Uterus (tissue), 4 donors: ENCODE data around the gene ERVFRD-1. TPM values are rescaled to one million over a fixed set of nuclear protein-coding genes. Genes with fewer than 3 reads are reported as not detected.

Experiments
- DNase-seq, 2 donors: peaks; one replicate each; pipeline ENCODE4 v3.0.0-alpha.2; 2019 to 2020
- H3K27ac ChIP-seq, 2 donors: fragments of 200-600 bp; sonication (generic); 1 replicate in 1 of 2; 2 replicates in 1 of 2; pipeline ENCODE4 v1.5.1; 2016 to 2018
- H3K27me3 ChIP-seq, 2 donors: fragments of 200-600 bp; sonication (generic); one replicate each; pipeline ENCODE4 v1.5.1; 2018 to 2019; ENCODE audit warnings: control low read depth in 1 of 2
- H3K36me3 ChIP-seq, 2 donors: fragments of 200-600 bp; sonication (generic); one replicate each; pipeline ENCODE4 v1.5.1; 2019; ENCODE audit warnings: control low read depth in 1 of 2
- H3K4me1 ChIP-seq, 2 donors: fragments of 200-600 bp; sonication (generic); one replicate each; pipeline ENCODE4 v1.5.1; 2018 to 2019; ENCODE audit warnings: control low read depth in 1 of 2
- H3K4me3 ChIP-seq, 2 donors: fragments of 200-600 bp; sonication (generic); 1 replicate in 1 of 2; 2 replicates in 1 of 2; pipeline ENCODE4 v1.5.1; 2018 to 2019; ENCODE audit warnings: mild to moderate bottlenecking in 1 of 2
- H3K9me3 ChIP-seq, 2 donors: fragments of 200-600 bp; sonication (generic); one replicate each; pipeline ENCODE4 v1.5.1; 2019; ENCODE audit warnings: control low read depth in 1 of 2
- CTCF ChIP-seq, 4 experiments: fragments of 200-600 bp in 2 of 4; fragments of 450-650 bp in 2 of 4; sonication (generic) in 2 of 4; IDR thresholded peaks; one replicate each; pipeline ENCODE4 v1.5.1; 2016 to 2019; ENCODE audit warnings: antibody characterized with exemption in 4 of 4, mild to moderate bottlenecking in 2 of 4, moderate library complexity in 1 of 4
- POLR2A ChIP-seq, 2 donors: fragments of 450-650 bp; IDR thresholded peaks; one replicate each; pipeline ENCODE4 v1.6.1; 2016; ENCODE audit warnings: antibody characterized with exemption in 2 of 2, mild to moderate bottlenecking in 1 of 2, moderate library complexity in 1 of 2
- intact Hi-C: fragments of 100-400 bp; cut with DNase I; formaldehyde crosslinking; loops from one replicate; pipeline ENCODE4 v1.15.1; 2023; ENCODE audit warnings: low total_unique reads
- total RNA-seq, 4 donors: library from RNA; depleted of rRNA in 3 of 4; stranded (reverse); fragments of >200 nt in 3 of 4; gene quantifications; one replicate each; pipeline versions ENCODE4 v1.1.0 to v1.2.4, GENCODE V29; 2014 to 2023
- donor health status: DM: yes; HTN: yes; CAD: no.

ERVFRD-1 gene
- total RNA-seq, 4 donors from 2014 or later: 0.14 to 0.21 TPM; not detected in 2

- no peak overlapping the region for H3K4me3 ChIP-seq
- H3K27ac ChIP-seq: no peak overlapping the region
- no peak for DNase-seq
- H3K4me1 ChIP-seq: no peaks in the 10 kb centered on the region
- H3K27me3 ChIP-seq: no peaks in the 10 kb centered on the region
- intact Hi-C loops: no loop called here
- no peak for TF ChIP-seq CTCF (IDR thresholded peaks at IDR 0.05)
- TF ChIP-seq POLR2A (IDR thresholded peaks at IDR 0.05): no peak
- H3K9me3 ChIP-seq: no peaks in the 10 kb centered on the region
- H3K36me3 ChIP-seq: no peaks in the 10 kb centered on the region
Measured at GRCh38 chr6:11096109-11096508, 15.4 kb downstream of the ERVFRD-1 start.

- H3K4me1 ChIP-seq: no peaks in the 10 kb centered on the region
- DNase-seq: no peak
- peak overlapping the region; percentile 99 to 100 for H3K27ac ChIP-seq
- H3K27me3 ChIP-seq: no peaks in the 10 kb centered on the region
- H3K9me3 ChIP-seq: no peaks in the 10 kb centered on the region
- no peak for TF ChIP-seq POLR2A (IDR thresholded peaks at IDR 0.05)
- TF ChIP-seq CTCF (IDR thresholded peaks at IDR 0.05): no peak
- H3K4me3 ChIP-seq: peak overlapping the region; percentile 96 to 100
- intact Hi-C loops: no loop called here
- no peaks in the 10 kb centered on the region for H3K36me3 ChIP-seq
Measured at GRCh38 chr6:11094941-11095340, 16.6 kb downstream of the ERVFRD-1 start.

GRCh38 chr6:11094411-11094851, 17.1 kb downstream of the ERVFRD-1 start:
- peak; percentile 27 to 28 for DNase-seq
- Histone ChIP-seq H3K27ac (peak overlapping the region; percentile 99 to 100), H3K36me3 (no peaks in the 10 kb centered on the region), H3K4me1 (no peaks in the 10 kb centered on the region), H3K4me3 (peak overlapping the region; percentile 96 to 100), H3K27me3 (no peaks in the 10 kb centered on the region), H3K9me3 (no peaks in the 10 kb centered on the region)
- intact Hi-C loops: no loop called here
- TF ChIP-seq CTCF (IDR thresholded peaks at IDR 0.05): no peak
- no peak for TF ChIP-seq POLR2A (IDR thresholded peaks at IDR 0.05)

GRCh38 chr6:11093626-11094410, 17.7 kb downstream of the ERVFRD-1 start, which contains the start of gene SMIM13:
SMIM13 (plus strand) TSS chr6:11093834; CDS start chr6:11094314, 480 bp downstream.
- H3K27me3 ChIP-seq: no peaks in the 10 kb centered on the region
- no peaks in the 10 kb centered on the region for H3K9me3 ChIP-seq
- H3K4me3 ChIP-seq: peak within 1 kb of the TSS; percentile 96 to 100
- intact Hi-C loops: no loop called here
- DNase-seq: peak; percentile 97 to 98
- TF ChIP-seq CTCF (IDR thresholded peaks at IDR 0.05) (peak; percentile 29 to 70 (median 59)), POLR2A (IDR thresholded peaks at IDR 0.05) (peak; percentile 70 to 85)
- H3K4me1 ChIP-seq: no peaks in the 10 kb centered on the region
- H3K36me3 ChIP-seq: no peaks in the 10 kb centered on the region
- H3K27ac ChIP-seq: peak within 1 kb of the TSS; percentile 99 to 100

- no peak for DNase-seq
- H3K36me3 ChIP-seq: no peaks in the 10 kb centered on the region
Measured at GRCh38 chr6:11093376-11093625, 18.2 kb downstream of the ERVFRD-1 start.

More at GRCh38 chr6:11093376-11093625, 18.2 kb downstream of the ERVFRD-1 start:
- no peak for TF ChIP-seq CTCF (IDR thresholded peaks at IDR 0.05)
- TF ChIP-seq POLR2A (IDR thresholded peaks at IDR 0.05): no peak
- H3K4me1 ChIP-seq: no peaks in the 10 kb centered on the region
- intact Hi-C loops: no loop called here
- H3K27ac ChIP-seq: peak overlapping the region; percentile 99 to 100
- no peaks in the 10 kb centered on the region for H3K27me3 ChIP-seq
- no peaks in the 10 kb centered on the region for H3K9me3 ChIP-seq
- H3K4me3 ChIP-seq: peak overlapping the region; percentile 96 to 100
